HG02759 (cell line): Measurements from ENCODE around the gene FSTL5.

Source experiments
- ATAC-seq: cut with Tn5 transposase; IDR thresholded peaks from one replicate; pipeline ENCODE4 v1.9.1; 2021; ENCODE audit warnings: mild to moderate bottlenecking, moderate library complexity; ENCODE audit not compliant: unreplicated experiment

The FSTL5 gene

DNA sequence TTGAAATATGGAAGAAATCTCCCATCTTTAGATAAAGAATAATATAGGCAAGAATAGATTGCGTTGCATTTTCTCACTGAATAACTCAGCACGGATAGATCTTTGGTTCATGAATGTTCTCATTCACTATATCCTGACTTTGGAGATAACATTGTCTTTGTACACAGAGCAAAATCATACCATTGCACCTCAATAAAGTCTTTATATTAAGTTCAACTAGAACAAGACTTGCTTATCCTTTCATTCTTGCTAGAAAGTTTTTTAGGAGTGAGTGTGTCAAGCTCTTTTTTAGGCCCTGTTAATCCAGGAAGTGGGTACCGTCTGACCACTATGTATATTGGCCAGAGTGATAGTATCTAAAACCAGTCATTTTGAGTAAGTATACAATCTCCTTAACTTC, 658.7 kb downstream of the FSTL5 start:
- no peak for ATAC-seq

DNA sequence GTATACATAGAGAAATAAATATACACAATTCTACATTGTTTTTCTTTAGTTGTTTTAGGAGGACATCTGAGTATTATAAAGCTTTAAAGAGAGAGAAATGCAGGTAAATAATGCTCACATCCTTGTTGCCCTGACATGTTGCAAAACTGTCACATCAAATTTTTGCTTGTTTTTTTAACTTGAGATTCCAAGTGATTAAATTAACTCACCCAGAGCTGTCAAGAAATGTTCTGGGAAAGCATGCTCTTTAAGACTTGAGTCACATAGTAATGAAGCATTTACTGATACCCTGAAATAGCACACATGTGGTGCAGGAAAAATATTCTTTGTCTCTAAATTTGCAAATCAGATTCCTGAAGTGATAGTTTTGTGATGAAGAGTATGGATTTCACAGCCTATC, 665.6 kb downstream of the FSTL5 start:
- no peak for ATAC-seq

DNA sequence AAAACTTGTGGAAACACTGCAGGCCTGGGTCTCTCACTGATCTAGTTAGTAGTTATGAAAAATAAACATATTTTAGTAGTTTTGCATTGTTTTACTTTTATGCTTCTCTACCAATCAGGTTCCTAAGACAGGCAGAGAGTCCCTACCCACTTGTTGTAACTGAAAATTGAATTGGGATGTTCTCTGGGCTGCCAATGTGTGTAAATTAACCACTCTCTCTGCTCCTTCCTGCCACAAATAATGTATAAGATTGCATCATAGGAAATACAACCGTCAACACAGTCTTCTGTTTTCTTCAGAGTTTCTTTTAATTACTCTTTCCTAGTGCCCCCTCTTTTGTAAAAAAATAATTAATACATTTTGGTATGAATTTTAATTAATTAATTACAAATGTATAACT, 677.3 kb downstream of the FSTL5 start:
- ATAC-seq: no peak

DNA sequence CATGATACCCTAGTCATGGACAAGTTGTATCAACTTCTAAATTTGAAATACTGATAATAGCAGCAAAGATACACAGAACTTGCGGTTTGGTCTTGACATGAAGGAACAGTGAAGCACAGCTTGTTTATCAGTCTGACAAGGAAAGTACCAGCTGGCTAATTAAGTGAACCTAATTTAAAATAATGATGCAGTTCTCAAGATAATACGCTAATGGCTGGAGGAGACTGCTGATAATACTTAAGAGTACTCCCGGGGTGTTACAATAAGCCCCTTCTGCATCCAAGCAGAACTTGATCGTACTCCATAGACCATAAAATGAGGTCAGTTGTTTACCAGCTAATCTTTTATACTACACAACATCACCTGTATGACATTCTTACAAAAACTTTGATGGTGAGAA, 697.5 kb downstream of the FSTL5 start:
- ATAC-seq: no peak

DNA sequence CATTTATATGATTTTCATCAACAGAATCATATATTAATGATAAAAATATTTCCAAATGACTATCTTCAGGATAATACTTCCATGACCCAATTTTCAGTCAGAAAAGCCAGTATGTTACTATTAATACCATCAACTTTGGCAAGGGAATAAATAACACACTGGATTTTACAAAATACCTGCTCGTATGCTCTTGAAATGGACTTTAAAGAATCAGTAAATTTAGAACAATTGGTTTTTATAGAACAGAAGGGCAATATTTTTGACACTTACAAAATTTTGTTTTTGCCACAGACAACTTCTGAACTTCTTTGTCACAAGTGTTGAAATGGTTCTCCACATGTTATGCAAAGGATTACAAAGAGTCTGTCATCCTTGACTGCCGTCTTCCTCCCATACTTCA, 700.4 kb downstream of the FSTL5 start:
- no peak for ATAC-seq

DNA sequence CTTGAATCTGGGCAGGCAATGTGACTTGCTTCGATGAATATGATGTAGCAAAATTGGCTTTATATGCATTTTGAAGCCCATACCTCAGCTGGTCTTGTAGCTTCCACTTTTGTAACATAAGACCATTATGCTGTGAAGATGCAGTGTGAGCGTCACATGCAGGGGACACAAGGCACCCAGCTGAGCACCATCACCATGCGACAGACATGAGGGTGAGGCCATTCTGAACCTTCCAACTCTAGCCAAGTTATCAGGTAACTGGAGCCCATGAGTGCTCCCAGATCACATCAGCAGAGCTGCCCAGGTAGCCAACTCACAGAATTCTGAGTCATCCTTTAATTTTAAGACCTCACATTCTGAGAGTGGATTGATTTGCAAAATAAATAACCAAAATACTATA, 705.9 kb downstream of the FSTL5 start:
- ATAC-seq: no peak

DNA sequence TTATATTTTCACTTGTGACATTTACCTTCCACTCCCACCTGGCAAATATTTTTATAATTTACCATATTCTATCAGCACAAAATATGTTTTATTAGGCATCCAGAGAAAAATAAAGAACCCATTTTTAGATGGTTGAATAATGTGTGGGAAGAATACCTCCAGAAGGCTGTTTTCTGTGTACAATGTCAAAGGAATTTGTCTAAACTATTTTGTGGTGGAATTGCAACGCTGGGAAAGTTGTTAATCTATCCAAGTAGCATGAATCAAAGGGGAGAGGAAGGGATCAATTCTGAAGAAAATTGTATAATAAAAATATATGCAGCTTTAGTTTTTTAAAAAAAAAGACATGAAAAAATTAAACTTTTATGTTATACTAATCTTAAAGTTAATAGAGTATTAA, 706.5 kb downstream of the FSTL5 start:
- no peak for ATAC-seq

DNA sequence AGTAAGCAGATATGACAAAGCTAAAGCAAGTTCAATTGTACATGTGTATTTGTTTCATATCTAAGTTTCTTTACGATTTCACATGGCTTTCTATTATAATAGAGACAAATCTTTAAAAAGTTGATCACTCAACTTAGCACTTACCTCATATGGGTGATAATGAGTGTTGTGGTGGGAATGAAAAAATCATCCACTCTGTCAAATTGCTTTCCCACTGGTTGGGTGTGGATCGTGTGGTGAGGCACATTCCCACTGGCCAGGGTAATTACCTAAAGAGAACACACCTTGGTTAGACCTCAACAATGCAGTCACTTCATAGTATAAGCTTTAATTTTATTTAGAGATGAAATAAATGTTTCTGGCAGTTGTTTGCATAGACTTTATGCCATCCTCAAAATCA, 708.9 kb downstream of the FSTL5 start:
- no peak for ATAC-seq

DNA sequence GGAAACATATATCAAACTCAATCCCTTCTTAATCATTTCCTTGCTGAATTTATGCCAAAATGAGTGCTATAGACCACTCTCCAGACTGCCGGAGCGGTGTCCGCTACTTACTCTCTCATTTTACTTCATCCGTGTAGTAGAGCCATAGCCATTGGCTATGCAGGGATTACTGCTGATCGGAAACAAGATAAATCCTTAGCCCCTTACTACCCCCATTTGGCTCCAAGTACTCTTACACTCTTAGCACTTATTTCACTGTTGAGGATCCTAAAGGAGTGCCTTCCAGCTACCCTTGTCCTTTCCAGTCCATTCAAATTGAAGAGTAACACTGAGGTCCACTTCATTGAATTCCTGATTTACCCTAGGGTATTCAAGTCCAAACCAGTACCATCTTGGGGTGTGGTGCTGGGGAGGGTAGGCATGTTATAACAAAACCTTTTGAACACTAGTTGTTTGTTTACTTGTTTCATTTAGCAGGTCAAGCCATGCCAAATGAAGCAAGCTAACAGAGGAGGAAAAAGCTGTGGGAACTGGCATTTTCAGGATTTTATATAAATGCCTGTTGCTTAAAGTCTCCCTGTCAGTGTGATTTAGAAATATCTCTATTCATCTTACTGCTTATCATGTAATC, 715.1 kb downstream of the FSTL5 start:
- ATAC-seq: no peak

DNA sequence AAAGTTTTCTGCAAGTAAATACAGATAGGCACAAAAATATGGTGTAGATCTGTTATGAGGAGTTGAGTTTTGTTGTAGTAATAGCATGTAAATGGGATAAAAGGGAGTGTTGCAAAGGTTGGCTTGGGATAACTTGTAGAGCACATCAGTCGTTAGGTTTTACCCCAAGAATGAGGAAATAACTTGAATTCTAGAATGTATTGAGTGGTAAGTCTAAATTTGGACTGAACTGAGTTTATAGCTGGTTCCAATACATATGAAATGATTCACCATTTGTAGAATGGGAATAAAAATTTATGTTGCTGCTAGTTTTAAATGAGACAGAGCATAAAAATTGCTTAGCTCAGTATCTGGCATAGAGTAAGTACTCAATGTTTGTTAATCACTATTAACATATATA, 719.2 kb downstream of the FSTL5 start:
- no peak for ATAC-seq

DNA sequence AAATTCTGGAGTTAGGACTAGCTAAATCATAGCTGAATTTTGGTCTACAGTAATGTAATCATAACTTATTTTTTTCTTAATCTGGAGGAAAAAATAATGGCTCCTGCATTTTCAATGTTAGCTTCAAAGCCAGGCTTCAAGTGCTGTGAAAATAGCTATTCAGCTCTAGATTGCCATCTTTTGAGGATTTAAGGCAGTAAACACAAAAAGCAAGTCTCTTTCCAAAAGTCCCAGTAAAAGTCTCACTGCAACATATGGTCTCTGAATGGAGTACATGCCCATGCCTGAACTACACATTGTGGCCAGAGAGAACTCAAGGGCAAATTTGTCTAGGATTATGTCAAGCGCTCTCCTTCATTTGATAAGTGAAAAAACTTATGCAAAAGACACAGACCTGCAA, 720.9 kb downstream of the FSTL5 start:
- ATAC-seq: no peak

DNA sequence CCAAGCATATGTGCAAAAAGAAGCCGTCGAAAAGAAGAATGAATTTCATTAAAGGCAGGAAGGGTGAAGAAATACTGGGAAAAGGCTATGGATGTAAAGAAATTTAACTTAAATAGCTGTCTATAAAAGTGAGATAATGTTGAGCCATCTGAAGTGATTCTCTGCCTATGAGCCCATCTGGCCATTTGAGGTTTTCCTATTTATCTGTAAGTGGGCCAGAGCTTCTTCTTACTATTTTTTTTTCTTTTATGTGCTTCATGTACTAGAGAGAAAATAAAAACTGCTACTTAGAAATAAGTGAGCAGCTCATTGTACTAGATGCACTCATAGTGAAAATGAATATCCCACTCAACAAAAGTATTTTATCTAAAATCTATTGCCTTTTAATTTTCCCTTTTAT, 725.7 kb downstream of the FSTL5 start:
- ATAC-seq: no peak

DNA sequence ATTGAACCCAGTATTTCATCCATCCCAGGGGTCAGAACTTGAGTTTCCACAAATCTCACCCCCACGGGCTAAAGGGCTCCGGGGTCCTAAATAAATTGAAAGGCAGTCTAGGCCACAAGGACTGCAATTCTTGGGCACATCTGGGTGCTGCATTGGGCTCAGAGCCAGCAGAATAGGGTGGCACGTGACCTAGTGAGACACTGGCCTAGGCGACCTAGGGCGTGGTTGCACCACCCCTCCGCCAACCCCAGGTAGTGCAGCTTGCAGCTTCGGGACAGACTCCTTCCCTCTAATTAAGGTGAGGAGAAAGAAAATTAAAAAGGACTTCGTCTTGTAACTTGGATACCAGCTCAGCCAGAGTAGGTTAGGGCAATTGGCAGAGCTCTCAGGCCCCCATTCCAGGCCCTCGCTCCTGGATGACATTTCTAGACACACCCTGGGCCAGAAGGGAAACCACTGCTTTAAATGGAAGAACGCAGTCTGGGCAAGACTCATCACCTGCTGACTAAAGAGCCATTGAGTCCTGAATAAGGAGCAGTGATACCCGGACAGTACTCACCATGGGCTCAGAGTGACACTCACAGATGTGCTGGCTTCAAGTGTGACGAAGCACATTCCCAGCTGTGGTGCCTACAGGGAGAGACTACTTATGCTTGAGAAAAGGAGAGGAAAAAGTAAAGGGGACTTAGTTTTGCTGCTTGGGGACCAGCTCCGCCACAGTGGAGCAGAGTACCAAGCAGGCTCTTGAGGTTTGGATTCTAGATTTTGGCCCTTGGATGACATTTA, 735.4 kb downstream of the FSTL5 start:
- ATAC-seq: no peak

DNA sequence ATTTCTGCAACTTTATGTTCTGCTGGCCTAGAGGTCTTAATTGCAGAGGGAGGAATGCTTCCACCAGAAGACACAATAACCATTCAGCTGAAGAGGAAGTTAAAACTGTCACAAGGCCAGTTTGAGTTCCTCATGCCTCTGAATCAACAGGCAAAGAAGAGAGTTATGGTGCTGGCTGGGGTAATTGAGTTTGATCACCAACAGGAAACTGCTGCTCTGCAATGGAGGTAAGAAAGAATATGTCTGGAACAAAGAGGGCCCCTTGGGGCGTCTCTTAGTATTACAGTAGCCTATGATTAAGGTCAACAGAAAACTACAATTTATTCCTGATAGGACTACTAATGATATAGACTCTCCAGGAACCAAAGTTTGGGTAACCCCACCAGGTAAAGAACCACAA, 744.0 kb downstream of the FSTL5 start:
- ATAC-seq: no peak

DNA sequence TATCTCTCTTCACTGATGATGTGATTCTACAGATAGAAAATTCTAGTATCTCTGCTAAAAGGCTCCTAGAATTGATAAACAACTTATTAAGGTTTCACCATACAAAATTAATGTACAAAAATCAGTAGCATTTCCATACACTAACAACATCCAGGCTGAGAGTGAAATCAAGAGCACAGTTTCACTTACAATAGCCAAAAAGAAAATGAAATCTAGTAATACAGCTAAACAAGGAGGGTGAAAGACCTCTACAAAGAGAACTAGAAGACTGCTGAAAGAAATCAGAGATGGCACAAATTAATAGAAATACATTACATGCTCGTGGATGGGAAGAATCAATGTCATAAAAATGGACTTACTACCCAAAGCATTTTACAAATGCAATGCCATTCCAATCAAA, 751.9 kb downstream of the FSTL5 start:
- ATAC-seq: no peak

DNA sequence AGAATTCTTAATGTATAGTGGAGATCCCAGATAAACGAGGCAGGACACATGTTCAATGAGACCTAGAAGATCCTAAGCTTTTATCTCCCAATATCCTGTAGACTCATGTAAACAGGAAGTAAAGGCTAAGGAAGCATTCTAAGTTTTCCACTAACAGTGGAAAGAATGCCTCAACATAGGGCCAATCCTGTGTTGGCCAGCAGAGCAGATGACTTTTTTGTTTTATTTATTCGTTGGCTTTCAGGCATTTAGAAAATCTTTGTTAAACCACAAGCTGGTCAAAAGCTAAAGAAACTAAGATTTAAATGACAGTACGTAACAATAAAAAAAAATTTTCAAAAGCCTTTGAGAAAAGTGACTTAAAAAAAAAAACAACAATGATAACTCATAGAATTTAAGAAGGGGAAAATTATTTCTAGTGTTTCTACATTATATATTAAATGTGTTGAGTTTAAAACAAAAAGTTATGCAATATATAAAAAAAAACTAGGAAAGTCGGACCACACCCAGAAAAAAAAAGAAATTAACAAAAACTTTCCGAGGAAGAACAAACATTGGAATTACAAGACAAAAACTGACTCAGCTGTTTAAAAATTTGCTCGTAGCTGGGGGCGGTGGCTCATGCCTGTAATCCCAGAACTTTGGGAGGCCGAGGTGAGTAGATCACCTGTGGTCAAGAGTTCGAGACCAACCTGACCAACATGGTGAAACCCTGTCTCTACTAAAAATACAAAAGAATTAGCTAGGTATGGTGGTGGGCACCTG, 759.3 kb downstream of the FSTL5 start:
- no peak for ATAC-seq

DNA sequence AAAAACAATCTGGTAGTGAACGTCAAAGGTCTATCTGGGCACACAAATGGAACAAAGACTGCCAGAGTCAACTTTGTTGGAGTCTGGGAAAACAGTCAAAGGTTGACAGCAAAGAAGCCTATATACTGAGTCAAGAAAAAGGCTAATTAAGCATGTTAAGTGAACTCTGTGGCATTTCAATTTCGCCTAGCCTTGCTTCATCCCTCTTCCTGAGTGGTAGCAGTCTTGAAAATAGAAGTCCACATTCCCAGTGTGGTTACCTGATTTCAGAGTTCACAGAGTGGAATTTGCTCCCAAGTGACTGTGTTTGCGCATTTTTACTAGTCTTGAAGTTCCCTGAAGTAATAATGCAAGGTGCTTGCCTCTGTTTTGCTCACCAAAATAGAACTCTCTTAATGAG, 760.0 kb downstream of the FSTL5 start:
- no peak for ATAC-seq

DNA sequence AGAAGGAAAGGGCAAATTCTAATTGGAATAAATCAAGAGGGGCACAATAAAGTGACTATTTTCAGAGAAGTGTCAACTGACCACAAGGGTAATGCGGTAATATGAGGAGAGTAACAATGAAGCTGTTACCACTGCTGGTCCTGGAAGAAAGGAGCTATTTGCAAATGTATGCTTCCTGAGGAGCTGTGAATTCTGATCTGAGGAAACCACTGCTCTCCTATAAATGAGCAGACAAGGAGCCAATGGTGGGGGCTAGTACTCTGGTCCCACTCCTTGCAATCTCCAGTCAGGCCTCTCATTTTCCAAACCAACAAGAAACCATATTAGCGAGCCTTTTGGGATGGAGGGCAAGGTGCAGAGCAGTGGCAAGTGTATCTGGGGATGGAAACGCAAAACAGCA, 770.2 kb downstream of the FSTL5 start:
- ATAC-seq: no peak

DNA sequence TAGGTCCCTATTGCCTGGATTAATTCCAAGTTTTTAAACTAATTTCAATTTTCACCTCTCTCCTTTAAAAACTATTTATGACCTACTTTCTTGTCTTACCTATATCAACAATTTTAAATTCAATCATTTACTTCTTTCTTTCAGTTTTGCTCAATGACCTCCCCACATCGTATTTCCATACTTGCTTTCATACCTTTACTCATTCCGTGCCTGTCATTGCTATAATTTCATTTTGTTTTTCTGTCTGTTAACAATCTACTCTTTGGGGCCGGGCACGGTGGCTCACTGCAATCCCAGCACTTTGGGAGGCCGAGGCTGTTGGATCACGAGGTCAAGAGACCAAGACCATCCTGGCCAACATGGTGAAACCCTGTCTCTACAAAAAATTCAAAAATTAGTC, 781.1 kb downstream of the FSTL5 start:
- no peak for ATAC-seq

DNA sequence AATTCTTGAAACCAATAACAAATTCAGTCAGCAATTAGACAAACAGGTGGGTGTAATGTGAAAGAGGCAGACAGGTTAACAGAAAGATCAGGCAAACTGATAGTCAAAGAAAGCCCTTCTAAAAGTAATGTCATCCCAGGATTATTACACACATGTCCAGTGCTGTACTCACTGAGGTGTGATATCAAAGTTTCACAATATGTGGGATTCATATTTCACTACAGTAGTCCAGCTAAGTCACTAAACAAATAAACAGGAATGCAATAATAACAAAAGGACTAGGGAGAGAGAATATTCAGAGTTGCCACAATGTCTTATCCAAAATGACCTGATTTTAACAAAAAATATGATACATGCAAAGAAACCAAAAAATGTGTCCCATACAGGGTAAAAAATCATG, 787.5 kb downstream of the FSTL5 start:
- ATAC-seq: no peak

DNA sequence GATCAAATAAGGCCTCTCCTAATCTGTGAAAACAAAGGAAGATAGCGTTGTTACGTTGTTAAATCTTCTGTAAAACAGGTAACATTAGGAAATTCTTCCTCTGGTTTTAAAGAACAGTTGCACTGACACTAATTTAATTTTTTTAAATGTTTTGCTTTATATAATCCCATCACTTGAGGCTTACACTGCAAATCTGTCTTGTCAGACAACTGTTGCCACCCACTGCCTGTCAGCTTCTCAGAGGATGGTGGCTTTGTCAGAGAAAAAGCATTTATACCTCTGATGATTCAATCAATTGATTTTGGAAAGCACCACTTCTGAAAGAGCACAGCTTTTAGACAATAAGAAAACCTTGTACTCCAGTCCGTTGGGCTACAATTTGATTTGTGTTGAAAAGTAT, 799.1 kb downstream of the FSTL5 start:
- ATAC-seq: no peak

DNA sequence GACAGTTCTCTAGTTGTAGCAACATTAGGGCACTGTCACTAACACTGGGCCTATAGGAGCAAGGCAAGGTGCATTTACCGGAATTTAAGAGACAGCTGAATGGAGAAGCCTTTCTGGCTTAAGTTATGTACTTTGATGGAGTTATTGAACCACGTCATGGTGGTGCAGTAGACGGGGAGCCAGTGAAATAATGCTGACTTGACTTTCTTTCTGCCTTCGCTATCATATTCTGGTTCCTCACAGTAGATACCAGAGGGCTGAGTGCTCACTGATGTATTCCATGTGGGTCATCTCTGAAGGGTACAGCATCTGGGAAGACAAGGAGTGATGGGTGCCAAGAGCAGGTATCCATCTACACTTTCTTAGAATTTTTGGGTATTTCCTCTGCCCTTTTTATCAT, 802.8 kb downstream of the FSTL5 start:
- ATAC-seq: no peak
